ENCODE results near the gene RGMA. TPM values are rescaled to one million over a fixed set of nuclear protein-coding genes. Genes with fewer than 3 reads are reported as not detected.

RGMA gene
- total RNA-seq, 1 donor from 2014 or later, result 37.0 TPM

DNA sequence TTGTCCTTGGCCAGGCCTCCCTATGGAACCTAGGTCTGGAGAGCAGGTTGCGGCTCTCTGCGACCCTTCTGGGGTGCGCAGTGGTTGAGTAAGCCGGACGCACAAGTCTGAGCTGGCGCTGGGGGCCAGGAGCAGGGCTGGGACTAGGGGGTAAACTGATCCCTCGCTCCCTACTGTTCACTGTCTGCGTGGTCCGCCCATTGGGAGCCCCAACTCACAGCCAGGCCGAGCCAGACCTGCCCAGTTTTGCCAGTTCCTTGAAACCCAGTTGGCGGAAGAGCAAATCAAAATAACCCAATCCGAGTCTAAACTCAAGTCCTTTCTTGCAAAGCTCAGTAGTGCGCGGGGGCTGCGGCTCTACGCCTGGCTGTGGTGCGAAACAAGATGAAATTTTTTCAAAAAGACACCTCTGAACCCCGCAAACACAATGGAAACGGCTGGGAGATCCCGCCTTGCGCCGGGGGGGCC lies 17.5 kb downstream of the RGMA start:
- TF ChIP-seq, protein P1, sequence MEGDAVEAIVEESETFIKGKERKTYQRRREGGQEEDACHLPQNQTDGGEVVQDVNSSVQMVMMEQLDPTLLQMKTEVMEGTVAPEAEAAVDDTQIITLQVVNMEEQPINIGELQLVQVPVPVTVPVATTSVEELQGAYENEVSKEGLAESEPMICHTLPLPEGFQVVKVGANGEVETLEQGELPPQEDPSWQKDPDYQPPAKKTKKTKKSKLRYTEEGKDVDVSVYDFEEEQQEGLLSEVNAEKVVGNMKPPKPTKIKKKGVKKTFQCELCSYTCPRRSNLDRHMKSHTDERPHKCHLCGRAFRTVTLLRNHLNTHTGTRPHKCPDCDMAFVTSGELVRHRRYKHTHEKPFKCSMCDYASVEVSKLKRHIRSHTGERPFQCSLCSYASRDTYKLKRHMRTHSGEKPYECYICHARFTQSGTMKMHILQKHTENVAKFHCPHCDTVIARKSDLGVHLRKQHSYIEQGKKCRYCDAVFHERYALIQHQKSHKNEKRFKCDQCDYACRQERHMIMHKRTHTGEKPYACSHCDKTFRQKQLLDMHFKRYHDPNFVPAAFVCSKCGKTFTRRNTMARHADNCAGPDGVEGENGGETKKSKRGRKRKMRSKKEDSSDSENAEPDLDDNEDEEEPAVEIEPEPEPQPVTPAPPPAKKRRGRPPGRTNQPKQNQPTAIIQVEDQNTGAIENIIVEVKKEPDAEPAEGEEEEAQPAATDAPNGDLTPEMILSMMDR (conservative IDR thresholded peaks at IDR 0.05), result no peak
- Mint-ChIP-seq H3K27ac (peak overlapping the region; percentile 90), H3K4me1 (ENCODE audit: unreplicated experiment) (peaks cover 61% of the 10 kb centered on the region), H3K4me3 (peak overlapping the region; percentile 97), H3K27me3 (peaks cover 18% of the 10 kb centered on the region), H3K9me3 (no peaks in the 10 kb centered on the region), H3K36me3 (peaks cover 21% of the 10 kb centered on the region)
- DNase-seq (ENCODE audit: extremely low spot score, unreplicated experiment), result no peak

- peak overlapping the region; percentile 90 for H3K27ac Mint-ChIP-seq
- H3K4me1 Mint-ChIP-seq (ENCODE audit: unreplicated experiment), result peaks cover 57% of the 10 kb centered on the region
- TF ChIP-seq, protein P1 (conservative IDR thresholded peaks at IDR 0.05), result no peak
- no peaks in the 10 kb centered on the region for H3K9me3 Mint-ChIP-seq
- no peak for DNase-seq (ENCODE audit: extremely low spot score, unreplicated experiment)
- H3K4me3 Mint-ChIP-seq, result peak overlapping the region; percentile 97
- H3K36me3 Mint-ChIP-seq, result peaks cover 15% of the 10 kb centered on the region
- peaks cover 14% of the 10 kb centered on the region for H3K27me3 Mint-ChIP-seq
Observed at GRCh38 chr15:93070551-93071296, 18.3 kb downstream of the RGMA start.

- DNase-seq (ENCODE audit: extremely low spot score, unreplicated experiment), result no peak
- H3K9me3 Mint-ChIP-seq, result no peaks in the 10 kb centered on the region
- peaks cover 10% of the 10 kb centered on the region for H3K27me3 Mint-ChIP-seq
- peaks cover 58% of the 10 kb centered on the region for H3K4me1 Mint-ChIP-seq (ENCODE audit: unreplicated experiment)
- H3K4me3 Mint-ChIP-seq, result peak overlapping the region; percentile 97
- H3K27ac Mint-ChIP-seq, result peak overlapping the region; percentile 90
- TF ChIP-seq, protein P1 (conservative IDR thresholded peaks at IDR 0.05), result no peak
- H3K36me3 Mint-ChIP-seq, result peaks cover 18% of the 10 kb centered on the region
Observed at GRCh38 chr15:93070132-93070531, 18.9 kb downstream of the RGMA start.

DNA sequence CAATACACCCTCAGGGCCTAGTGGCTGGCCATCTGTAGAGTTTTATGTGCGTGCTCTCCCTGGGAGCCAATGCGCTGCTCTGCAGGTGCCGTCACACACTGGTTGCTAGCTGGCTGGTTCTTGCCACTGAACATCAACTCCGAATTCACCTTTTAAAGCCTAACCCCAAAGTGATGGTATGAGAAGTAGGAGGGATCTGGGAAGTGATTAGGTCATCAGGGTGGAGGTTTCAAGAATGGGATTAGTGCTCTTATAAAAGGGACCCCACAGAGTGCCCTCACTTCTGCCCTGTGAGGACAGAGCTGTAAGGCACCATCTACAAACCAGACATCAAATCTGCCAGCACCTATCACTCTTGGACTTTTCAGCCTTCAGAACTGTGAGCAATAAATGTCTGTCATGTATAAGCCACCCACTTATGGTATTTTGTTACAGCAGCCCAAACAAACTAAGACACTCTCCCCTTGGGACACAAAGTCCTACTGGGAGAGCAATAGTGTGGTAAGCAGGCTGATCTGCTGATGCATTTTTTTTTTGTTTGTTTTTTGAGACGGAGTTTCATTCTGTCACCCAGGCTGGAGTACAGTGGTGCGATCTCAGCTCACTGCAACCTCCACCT lies 20.3 kb downstream of the RGMA start:
- Mint-ChIP-seq H3K27me3 (no peaks in the 10 kb centered on the region), H3K9me3 (no peaks in the 10 kb centered on the region), H3K36me3 (peaks cover 19% of the 10 kb centered on the region), H3K27ac (no peak overlapping the region), H3K4me3 (peak overlapping the region; percentile 77), H3K4me1 (ENCODE audit: unreplicated experiment) (peaks cover 55% of the 10 kb centered on the region)
- no peak for DNase-seq (ENCODE audit: extremely low spot score, unreplicated experiment)
- TF ChIP-seq, protein P1 (conservative IDR thresholded peaks at IDR 0.05), result no peak

DNA sequence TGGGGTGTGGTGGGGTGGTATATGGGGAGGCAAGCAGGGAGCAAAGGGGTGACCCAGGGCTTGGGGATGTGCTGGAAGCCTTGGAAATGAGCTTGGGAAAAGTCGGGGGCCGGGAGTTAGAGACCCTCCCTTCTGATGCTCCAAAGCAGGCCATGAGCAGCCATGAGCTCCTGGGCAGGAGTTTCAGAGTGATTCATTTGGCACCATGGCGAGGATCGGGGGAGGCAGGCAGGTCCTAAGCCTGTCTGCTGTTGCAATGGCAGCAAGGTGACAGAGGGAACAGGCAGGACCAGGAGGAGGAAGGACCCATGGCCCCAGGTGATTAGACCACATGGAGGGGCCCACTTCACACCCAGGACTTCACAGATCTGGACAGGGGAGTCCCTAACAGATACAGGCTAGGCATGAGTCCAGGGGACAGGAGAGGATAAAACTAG lies 21.3 kb downstream of the RGMA start:
- Mint-ChIP-seq H3K36me3 (peaks cover 19% of the 10 kb centered on the region), H3K9me3 (no peaks in the 10 kb centered on the region), H3K27me3 (no peaks in the 10 kb centered on the region), H3K4me3 (peak overlapping the region; percentile 17), H3K27ac (no peak overlapping the region), H3K4me1 (ENCODE audit: unreplicated experiment) (peaks cover 58% of the 10 kb centered on the region)
- TF ChIP-seq, protein P1 (conservative IDR thresholded peaks at IDR 0.05), result no peak
- DNase-seq (ENCODE audit: extremely low spot score, unreplicated experiment), result no peak

Data from type B pancreatic cell (in vitro differentiated cells).